ENCODE results near the gene SRPRB. TPM values are rescaled to one million over a fixed set of nuclear protein-coding genes. Genes with fewer than 3 reads are reported as not detected.

Gene SRPRB
- polyA plus RNA-seq, 1 donor from 2014 or later, result 46.9 TPM

DNA sequence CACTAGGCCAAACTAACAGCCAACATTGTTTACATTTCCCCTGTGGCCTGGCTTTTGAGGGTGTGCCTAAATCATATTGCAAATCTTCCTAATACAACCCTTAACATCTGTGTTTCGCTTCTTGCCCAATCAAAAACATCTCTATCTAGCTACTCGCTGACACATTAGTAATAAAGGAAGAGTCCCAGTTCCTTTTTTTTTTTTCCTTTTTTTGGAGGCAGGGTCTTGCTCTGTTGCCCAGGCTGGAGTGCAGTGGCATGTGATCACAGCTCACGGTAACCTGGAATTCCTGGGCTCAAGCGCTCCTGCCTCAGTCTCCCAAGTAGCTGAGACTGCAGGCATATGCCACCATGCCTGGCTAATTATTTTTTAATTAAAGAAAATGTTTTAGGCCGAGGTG is 2.1 kb upstream of the SRPRB start:
- TF ChIP-seq CTCF (IDR thresholded peaks at IDR 0.05; ENCODE audit: poor library complexity, severe bottlenecking) (no peak), RAD21 (conservative IDR thresholded peaks at IDR 0.05) (no peak), EP300 (conservative IDR thresholded peaks at IDR 0.05; ENCODE audit: poor library complexity, severe bottlenecking) (no peak), REST (IDR thresholded peaks at IDR 0.05; ENCODE audit: borderline replicate concordance) (no peak), SMC3 (conservative IDR thresholded peaks at IDR 0.05; ENCODE audit: poor library complexity) (no peak), TAF1 (IDR thresholded peaks at IDR 0.05; ENCODE audit: low read depth) (no peak), MXI1 (conservative IDR thresholded peaks at IDR 0.05; ENCODE audit: poor library complexity, severe bottlenecking) (no peak), POLR2AphosphoS5 (IDR thresholded peaks at IDR 0.05) (no peak), EZH2 (IDR thresholded peaks at IDR 0.05; ENCODE audit: borderline replicate concordance, insufficient read depth, low read length, poor library complexity, severe bottlenecking) (no peak)
- Histone ChIP-seq H3K27me3 (ENCODE audit: insufficient read depth, low read depth, low read length) (no peaks in the 10 kb centered on the region), H3K27ac (ENCODE audit: low read length) (no peak overlapping the region), H3K36me3 (ENCODE audit: insufficient read depth, low read length) (no peaks in the 10 kb centered on the region), H3K79me2 (replicated peaks; ENCODE audit: insufficient read depth, low read length) (peaks cover 5% of the 10 kb centered on the region), H3K4me2 (ENCODE audit: low read length) (no peak overlapping the region), H2AFZ (ENCODE audit: low read depth, low read length) (no peak overlapping the region), H3K9me3 (ENCODE audit: low read length) (no peaks in the 10 kb centered on the region), H3K9ac (ENCODE audit: low read length) (no peak overlapping the region), H3K9me2 (ENCODE audit: insufficient read depth, low read length) (no peaks in the 10 kb centered on the region), H3K4me3 (ENCODE audit: low read length) (no peak overlapping the region), H4K20me1 (ENCODE audit: insufficient read depth) (no peaks in the 10 kb centered on the region), H3F3A (ENCODE audit: insufficient read depth, low read length, poor library complexity, severe bottlenecking) (no peaks in the 10 kb centered on the region)

- H3K9ac ChIP-seq (ENCODE audit: low read length), result no peak overlapping the region
- peak overlapping the region; percentile 60 for H3K4me2 ChIP-seq (ENCODE audit: low read length)
- peak overlapping the region; percentile 75 for H2AFZ ChIP-seq (ENCODE audit: low read depth, low read length)
- no peak overlapping the region for H3K27ac ChIP-seq (ENCODE audit: low read length)
- H3K27me3 ChIP-seq (ENCODE audit: insufficient read depth, low read depth, low read length), result no peaks in the 10 kb centered on the region
- no peaks in the 10 kb centered on the region for H3F3A ChIP-seq (ENCODE audit: insufficient read depth, low read length, poor library complexity, severe bottlenecking)
- H3K36me3 ChIP-seq (ENCODE audit: insufficient read depth, low read length), result no peaks in the 10 kb centered on the region
- peak overlapping the region; percentile 90 for H3K4me3 ChIP-seq (ENCODE audit: low read length)
- TF ChIP-seq CTCF (IDR thresholded peaks at IDR 0.05; ENCODE audit: poor library complexity, severe bottlenecking), result no peak
- TF ChIP-seq TAF1 (IDR thresholded peaks at IDR 0.05; ENCODE audit: low read depth), result no peak
- TF ChIP-seq SMC3 (conservative IDR thresholded peaks at IDR 0.05; ENCODE audit: poor library complexity), result no peak
- no peak for TF ChIP-seq EZH2 (IDR thresholded peaks at IDR 0.05; ENCODE audit: borderline replicate concordance, insufficient read depth, low read length, poor library complexity, severe bottlenecking)
- no peak for TF ChIP-seq POLR2AphosphoS5 (IDR thresholded peaks at IDR 0.05)
- no peak for TF ChIP-seq REST (IDR thresholded peaks at IDR 0.05; ENCODE audit: borderline replicate concordance)
- no peak for TF ChIP-seq EP300 (conservative IDR thresholded peaks at IDR 0.05; ENCODE audit: poor library complexity, severe bottlenecking)
- no peak for TF ChIP-seq MXI1 (conservative IDR thresholded peaks at IDR 0.05; ENCODE audit: poor library complexity, severe bottlenecking)
- no peak for TF ChIP-seq RAD21 (conservative IDR thresholded peaks at IDR 0.05)
- no peaks in the 10 kb centered on the region for H3K9me3 ChIP-seq (ENCODE audit: low read length)
- H3K9me2 ChIP-seq (ENCODE audit: insufficient read depth, low read length), result no peaks in the 10 kb centered on the region
- no peaks in the 10 kb centered on the region for H4K20me1 ChIP-seq (ENCODE audit: insufficient read depth)
- H3K79me2 ChIP-seq (replicated peaks; ENCODE audit: insufficient read depth, low read length), result peaks cover 5% of the 10 kb centered on the region
Measured at GRCh38 chr3:133804896-133805295, 719 bp upstream of the SRPRB start.

Measured in neural cell (in vitro differentiated cells).